Adrenal gland (tissue), 12 donors: ENCODE data around the gene DAZAP2. TPM values are rescaled to one million over a fixed set of nuclear protein-coding genes. Genes with fewer than 3 reads are reported as not detected.
A peak's percentile ranks its signal among the peaks of the same experiment; 100 is the strongest.

ENCODE experiments used
- DNase-seq, 7 donors: peaks; one replicate each; pipeline ENCODE4 v3.0.0-alpha.2; 2019 to 2020
- H3K27ac ChIP-seq, 5 donors: fragments of 200-600 bp; sonication (generic) in 4 of 5; 1 replicate in 3 of 5; 2 replicates in 2 of 5; pipeline versions ENCODE4 v1.5.1 to v1.8.0; 2016 to 2020; ENCODE audit warnings: mild to moderate bottlenecking in 1 of 5
- H3K27me3 ChIP-seq: fragments of 200-600 bp; 2 replicates; pipeline ENCODE4 v1.8.0; 2021
- H3K36me3 ChIP-seq, 2 donors: fragments of 200-600 bp; replicated peaks in 1 of 2; 1 replicate in 1 of 2; 2 replicates in 1 of 2; pipeline versions ENCODE4 v1.5.1 to v1.8.0; 2018 to 2022
- H3K4me1 ChIP-seq, 2 donors: fragments of 200-600 bp; replicated peaks in 1 of 2; 1 replicate in 1 of 2; 2 replicates in 1 of 2; pipeline versions ENCODE4 v1.5.1 to v1.8.0; 2018 to 2021
- H3K4me3 ChIP-seq, 4 donors: fragments of 200-600 bp; sonication (generic) in 3 of 4; one replicate each; pipeline ENCODE4 v1.5.1; 2016 to 2018
- H3K9me3 ChIP-seq, 3 donors: fragments of 200-600 bp; sonication (generic) in 1 of 3; replicated peaks in 1 of 3; 1 replicate in 2 of 3; 2 replicates in 1 of 3; pipeline versions ENCODE4 v1.5.1 to v1.8.0; 2016 to 2021
- CTCF ChIP-seq, 6 experiments: fragments of 450-650 bp in 4 of 6; fragments of 200-600 bp in 2 of 6; sonication (generic) in 1 of 6; IDR thresholded peaks; 1 replicate in 5 of 6; 2 replicates in 1 of 6; pipeline versions ENCODE4 v1.5.1 to v1.8.0; 2016 to 2021; ENCODE audit warnings: antibody characterized with exemption in 6 of 6, mild to moderate bottlenecking in 2 of 6, moderate library complexity in 1 of 6
- POLR2A ChIP-seq, 2 donors: fragments of 450-650 bp; IDR thresholded peaks; one replicate each; pipeline ENCODE4 v1.6.1; 2017; ENCODE audit warnings: antibody characterized with exemption in 2 of 2, mild to moderate bottlenecking in 2 of 2, moderate library complexity in 1 of 2
- WGBS, 4 donors: extraction: QIAGEN DNeasy Blood & Tissue Kit in 2 of 4; methylation state at CpG; one replicate each; pipeline versions ENCODE4 v1.1.5 to v1.1.7; 2013 to 2017; 5-methylcytosine and 5-hydroxymethylcytosine counted together
- intact Hi-C, 2 donors: fragments of 100-400 bp; cut with DNase I; formaldehyde crosslinking; loops; one replicate each; pipeline versions ENCODE4 v1.14.1 to v1.15.0; 2022 to 2023
- polyA plus RNA-seq, 3 donors: library from polyadenylated mRNA; stranded (reverse); fragments of 200-250 nt in 2 of 3; fragments of 350-450 nt in 1 of 3; fragmentation: Illumina TruSeq in 1 of 3; extraction: RNeasy Lipid Tissue Mini Kit (QIAGEN cat#74804) in 1 of 3; gene quantifications; one replicate each; pipeline ENCODE4 v1.2.3, GENCODE V29; 2013 to 2014
- total RNA-seq, 9 donors: library from RNA; depleted of rRNA in 4 of 9; stranded (reverse); fragments of >200 nt in 4 of 9; fragments of 120-200 nt in 1 of 9; fragmentation: NEBNext Ultra II Directional in 1 of 9; extraction: Animal tissue kit (Norgen Biotek cat#: 25700) in 1 of 9; gene quantifications; one replicate each; pipeline versions ENCODE4 v1.1.0 to v1.2.4, GENCODE V29; 2013 to 2023
- donor health status: healthy with polysubstance abuse.
- donor health status: Bipolar disorder and iron deficiency.
- donor health status: DM: yes; HTN: yes; CAD: no.
- donor health status: DM: no; HTN: no; CAD: no.
- donor health status: DM: no; HTN: no; CAD: no.
- donor health status: DM: yes; HTN: yes; CAD: no.

DAZAP2 gene
- total and polyA plus RNA-seq, 12 donors: 85.8 to 454 (median 210) TPM

- no peaks in the 10 kb centered on the region for H3K9me3 ChIP-seq
- no peak for TF ChIP-seq CTCF (IDR thresholded peaks at IDR 0.05)
- TF ChIP-seq POLR2A (IDR thresholded peaks at IDR 0.05): no peak
- DNase-seq: no peak
- H3K27ac ChIP-seq: peak overlapping the region; percentile 12 to 80 (median 63)
- H3K27me3 ChIP-seq: no peaks in the 10 kb centered on the region
- 94 to 97% (median 95%) methylated on average over 3 of the region's 3 CpGs for WGBS, 4 donors
- H3K4me1 ChIP-seq: peaks cover 0 to 3% of the 10 kb centered on the region in 2 donors
- H3K4me3 ChIP-seq: no peak overlapping the region
- H3K36me3 ChIP-seq: no peaks in the 10 kb centered on the region
- intact Hi-C loops: no loop called here
These were observed 24.7 kb downstream of the DAZAP2 start for GRCh38 chr12:51263341-51263740.

GRCh38 chr12:51264297-51264696 is 25.7 kb downstream of the DAZAP2 start:
- Histone ChIP-seq H3K9me3 (no peaks in the 10 kb centered on the region), H3K4me1 (peaks cover 0 to 6% of the 10 kb centered on the region in 2 donors), H3K27me3 (no peaks in the 10 kb centered on the region), H3K4me3 (no peak overlapping the region), H3K36me3 (no peaks in the 10 kb centered on the region), H3K27ac (peak overlapping the region in 1 of 5 donors; percentile 5)
- WGBS, 4 donors: 93 to 98% (median 96%) methylated on average over 5 of the region's 5 CpGs
- DNase-seq: no peak
- intact Hi-C loops: no loop called here
- TF ChIP-seq CTCF (IDR thresholded peaks at IDR 0.05) (no peak), POLR2A (IDR thresholded peaks at IDR 0.05) (no peak)

GRCh38 chr12:51265024-51265423 is 26.4 kb downstream of the DAZAP2 start:
- no peak for TF ChIP-seq CTCF (IDR thresholded peaks at IDR 0.05)
- TF ChIP-seq POLR2A (IDR thresholded peaks at IDR 0.05): no peak
- H3K4me3 ChIP-seq: no peak overlapping the region
- H3K4me1 ChIP-seq: peaks cover 0 to 9% of the 10 kb centered on the region in 2 donors
- no peaks in the 10 kb centered on the region for H3K27me3 ChIP-seq
- no peaks in the 10 kb centered on the region for H3K9me3 ChIP-seq
- no peak overlapping the region for H3K27ac ChIP-seq
- DNase-seq: no peak
- intact Hi-C loops: no loop called here
- H3K36me3 ChIP-seq: no peaks in the 10 kb centered on the region

GRCh38 chr12:51269174-51270066 is 30.8 kb downstream of the DAZAP2 start:
- Histone ChIP-seq H3K4me3 (peak overlapping the region in 3 of 4 donors; percentile 50 to 97 (median 51)), H3K27me3 (no peaks in the 10 kb centered on the region), H3K4me1 (peaks cover 0 to 13% of the 10 kb centered on the region in 2 donors), H3K27ac (peak overlapping the region in 4 of 5 donors; percentile 60 to 91 (median 79)), H3K36me3 (no peaks in the 10 kb centered on the region), H3K9me3 (no peaks in the 10 kb centered on the region)
- WGBS, 4 donors: 8 to 63% (median 27%) methylated on average over 4 to 56 of the region's 59 CpGs
- DNase-seq: peak; percentile 35 to 66 (median 52)
- peak in 1 of 2 donors; percentile 17 for TF ChIP-seq POLR2A (IDR thresholded peaks at IDR 0.05)
- TF ChIP-seq CTCF (IDR thresholded peaks at IDR 0.05): peak in 2 of 6 experiments; percentile 23 to 25
- intact Hi-C loops: loop anchor here in 1 of 2 donors (5.0 kb wide), 1 partner anchor 73 kb away; no protein-coding TSS in a partner anchor
